Hematopoietic multipotent progenitor cell treated with erythropoietin and hydrocortisone succinate and interleukin-3 and kit ligand, for 8 days (in vitro differentiated cells): ENCODE results near the gene C16orf90.
A peak's percentile ranks its signal among the peaks of the same experiment; 100 is the strongest.

Source experiments
- DNase-seq: peaks from one replicate; pipeline ENCODE4 v3.0.0-alpha.2; 2015

Gene C16orf90

GRCh38 chr16:3495176-3495575 lies at the start of gene C16orf90:
C16orf90 (minus strand) TSS chr16:3495489; CDS start chr16:3495421, 68 bp downstream.
- DNase-seq, result no peak

GRCh38 chr16:3542601-3543373 lies 47.5 kb upstream of the C16orf90 start:
- DNase-seq, result no peak

GRCh38 chr16:3541527-3542155 lies 46.4 kb upstream of the C16orf90 start:
- no peak for DNase-seq

GRCh38 chr16:3538222-3538621 lies 42.9 kb upstream of the C16orf90 start:
- DNase-seq, result no peak

- DNase-seq, result no peak
Observed at GRCh38 chr16:3536851-3537250, 41.6 kb upstream of the C16orf90 start.

GRCh38 chr16:3536271-3536731 lies 41.0 kb upstream of the C16orf90 start:
- no peak for DNase-seq

- no peak for DNase-seq
Observed at GRCh38 chr16:3534126-3534525, 38.8 kb upstream of the C16orf90 start.

GRCh38 chr16:3532741-3533140 lies 37.5 kb upstream of the C16orf90 start:
- DNase-seq, result no peak

- no peak for DNase-seq
Observed at GRCh38 chr16:3530371-3530914, 35.2 kb upstream of the C16orf90 start.

- no peak for DNase-seq
Observed at GRCh38 chr16:3529175-3529574, 33.9 kb upstream of the C16orf90 start.

GRCh38 chr16:3528406-3528805 lies 33.1 kb upstream of the C16orf90 start:
- DNase-seq, result no peak

- DNase-seq, result peak; percentile 65
Observed at GRCh38 chr16:3527216-3527829, 32.0 kb upstream of the C16orf90 start.

GRCh38 chr16:3525951-3526350 lies 30.7 kb upstream of the C16orf90 start:
- no peak for DNase-seq

- DNase-seq, result no peak
Observed at GRCh38 chr16:3523281-3523680, 28.0 kb upstream of the C16orf90 start.

- no peak for DNase-seq
Observed at GRCh38 chr16:3520841-3521240, 25.6 kb upstream of the C16orf90 start.

- DNase-seq, result no peak
Observed at GRCh38 chr16:3520413-3520812, 25.1 kb upstream of the C16orf90 start.

GRCh38 chr16:3519581-3519980 lies 24.3 kb upstream of the C16orf90 start:
- no peak for DNase-seq

GRCh38 chr16:3518986-3519348 lies 23.7 kb upstream of the C16orf90 start:
- DNase-seq, result no peak

GRCh38 chr16:3518292-3518985 lies 23.1 kb upstream of the C16orf90 start:
- no peak for DNase-seq

GRCh38 chr16:3515897-3516296 lies 20.6 kb upstream of the C16orf90 start:
- no peak for DNase-seq

- DNase-seq, result peak; percentile 13
Observed at GRCh38 chr16:3514621-3515020, 19.3 kb upstream of the C16orf90 start.

GRCh38 chr16:3513892-3514583 lies 18.7 kb upstream of the C16orf90 start:
- DNase-seq, result no peak
